Lung (tissue), 12 donors: Measurements from ENCODE around the gene FBXO27. TPM values are rescaled to one million over a fixed set of nuclear protein-coding genes. Genes with fewer than 3 reads are reported as not detected.
A peak's percentile ranks its signal among the peaks of the same experiment; 100 is the strongest.

Experiments
- ATAC-seq: fragments of 200-7000 bp; cut with Tn5 transposase; one replicate; pipeline ENCODE4 v1.9.1; 2020; ENCODE audit warnings: moderate number of reproducible peaks; ENCODE audit not compliant: insufficient read depth, low FRiP score
- DNase-seq, 3 donors: peaks; one replicate each; pipeline ENCODE4 v3.0.0-alpha.2; 2013 to 2017
- H3K27ac ChIP-seq, 2 donors: one replicate each; pipeline ENCODE4 v1.5.1; 2013; ENCODE audit warnings: mild to moderate bottlenecking in 2 of 2, moderate library complexity in 2 of 2, control low read depth in 1 of 2, inconsistent platforms in 1 of 2, low read depth in 1 of 2, low read length in 1 of 2
- H3K27me3 ChIP-seq, 3 donors: one replicate each; pipeline ENCODE4 v1.5.1; 2013; ENCODE audit warnings: low read length in 2 of 3; ENCODE audit not compliant: control insufficient read depth in 3 of 3, insufficient read depth in 3 of 3
- H3K36me3 ChIP-seq, 4 donors: one replicate each; pipeline ENCODE4 v1.5.1; 2013; ENCODE audit warnings: low read length in 4 of 4, mild to moderate bottlenecking in 1 of 4, moderate library complexity in 1 of 4; ENCODE audit not compliant: control insufficient read depth in 4 of 4, insufficient read depth in 4 of 4
- H3K4me1 ChIP-seq, 5 donors: one replicate each; pipeline ENCODE4 v1.5.1; 2013; ENCODE audit warnings: low read length in 5 of 5, mild to moderate bottlenecking in 2 of 5, moderate library complexity in 1 of 5; ENCODE audit not compliant: control insufficient read depth in 5 of 5, insufficient read depth in 5 of 5
- H3K4me3 ChIP-seq: one replicate; pipeline ENCODE4 v1.5.1; 2013; ENCODE audit warnings: mild to moderate bottlenecking, control low read depth, moderate library complexity
- H3K9ac ChIP-seq, 2 donors: one replicate each; pipeline ENCODE4 v1.5.1; 2013; ENCODE audit warnings: low read length in 2 of 2, control low read depth in 1 of 2; ENCODE audit not compliant: insufficient read depth in 1 of 2
- H3K9me3 ChIP-seq, 4 donors: one replicate each; pipeline ENCODE4 v1.5.1; 2013; ENCODE audit warnings: low read length in 3 of 4, mild to moderate bottlenecking in 1 of 4, moderate library complexity in 1 of 4; ENCODE audit not compliant: control insufficient read depth in 4 of 4, insufficient read depth in 3 of 4
- WGBS, 2 donors: extraction: QIAGEN DNeasy Blood & Tissue Kit; methylation state at CpG; one replicate each; pipeline ENCODE4 v1.1.7; 2013; 5-methylcytosine and 5-hydroxymethylcytosine counted together
- polyA plus RNA-seq, 2 donors: library from polyadenylated mRNA; stranded (reverse); fragments of 200-250 nt; gene quantifications; one replicate each; pipeline ENCODE4 v1.2.1, GENCODE V29; 2013
- total RNA-seq, 2 donors: library from RNA; depleted of rRNA in 1 of 2; stranded (reverse); fragments of >200 nt in 1 of 2; gene quantifications; one replicate each; pipeline ENCODE4 v1.2.1, GENCODE V29; 2014 to 2021
- TF ChIP-seq, protein P1 (sequence below): IDR thresholded peaks from 2 replicates; pipeline ENCODE4 v1.5.1; 2012; ENCODE audit warnings: mild to moderate bottlenecking; ENCODE audit errors: control extremely low read depth, extremely low read depth
- donor health status: control.
- donor health status: control.
- donor health status: Bipolar disorder and iron deficiency.
- donor health status: healthy.
- donor health status: DM: yes; HTN: yes; CAD: no.

Gene FBXO27
- total and polyA plus RNA-seq, 4 donors = 2.8 to 18.0 (median 5.6) TPM

DNA sequence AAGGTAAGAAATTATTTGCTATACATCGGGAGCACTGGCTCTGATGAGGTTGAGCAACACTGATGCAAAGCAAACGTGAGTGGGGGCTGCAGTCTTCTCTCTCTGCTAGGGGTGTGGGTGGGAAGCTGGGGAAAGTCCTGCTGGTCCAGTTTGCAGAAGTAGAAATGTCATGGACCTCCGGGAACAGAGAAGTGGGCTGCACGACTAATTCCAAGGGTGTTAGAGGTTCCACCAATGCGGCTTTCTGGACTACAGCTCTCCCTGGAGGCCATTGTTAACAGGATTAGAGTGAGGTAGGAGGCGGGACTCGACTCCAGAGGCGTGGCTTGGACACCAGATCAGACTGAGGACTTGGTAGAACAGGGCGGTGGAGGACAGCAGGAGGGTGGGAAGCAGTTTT is 5.7 kb upstream of the FBXO27 start:
- Histone ChIP-seq H3K4me3 (no peak overlapping the region), H3K4me1 (no peaks in the 10 kb centered on the region), H3K9me3 (no peaks in the 10 kb centered on the region), H3K27ac (no peak overlapping the region), H3K36me3 (no peaks in the 10 kb centered on the region), H3K27me3 (no peaks in the 10 kb centered on the region), H3K9ac (no peak overlapping the region)
- WGBS, 2 donors = 8 to 15% methylated on average over 9 of the region's 9 CpGs
- TF ChIP-seq, protein P1, sequence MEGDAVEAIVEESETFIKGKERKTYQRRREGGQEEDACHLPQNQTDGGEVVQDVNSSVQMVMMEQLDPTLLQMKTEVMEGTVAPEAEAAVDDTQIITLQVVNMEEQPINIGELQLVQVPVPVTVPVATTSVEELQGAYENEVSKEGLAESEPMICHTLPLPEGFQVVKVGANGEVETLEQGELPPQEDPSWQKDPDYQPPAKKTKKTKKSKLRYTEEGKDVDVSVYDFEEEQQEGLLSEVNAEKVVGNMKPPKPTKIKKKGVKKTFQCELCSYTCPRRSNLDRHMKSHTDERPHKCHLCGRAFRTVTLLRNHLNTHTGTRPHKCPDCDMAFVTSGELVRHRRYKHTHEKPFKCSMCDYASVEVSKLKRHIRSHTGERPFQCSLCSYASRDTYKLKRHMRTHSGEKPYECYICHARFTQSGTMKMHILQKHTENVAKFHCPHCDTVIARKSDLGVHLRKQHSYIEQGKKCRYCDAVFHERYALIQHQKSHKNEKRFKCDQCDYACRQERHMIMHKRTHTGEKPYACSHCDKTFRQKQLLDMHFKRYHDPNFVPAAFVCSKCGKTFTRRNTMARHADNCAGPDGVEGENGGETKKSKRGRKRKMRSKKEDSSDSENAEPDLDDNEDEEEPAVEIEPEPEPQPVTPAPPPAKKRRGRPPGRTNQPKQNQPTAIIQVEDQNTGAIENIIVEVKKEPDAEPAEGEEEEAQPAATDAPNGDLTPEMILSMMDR = no peak
- DNase-seq (peak; percentile 40 to 55 (median 55)), ATAC-seq (no peak)

DNA sequence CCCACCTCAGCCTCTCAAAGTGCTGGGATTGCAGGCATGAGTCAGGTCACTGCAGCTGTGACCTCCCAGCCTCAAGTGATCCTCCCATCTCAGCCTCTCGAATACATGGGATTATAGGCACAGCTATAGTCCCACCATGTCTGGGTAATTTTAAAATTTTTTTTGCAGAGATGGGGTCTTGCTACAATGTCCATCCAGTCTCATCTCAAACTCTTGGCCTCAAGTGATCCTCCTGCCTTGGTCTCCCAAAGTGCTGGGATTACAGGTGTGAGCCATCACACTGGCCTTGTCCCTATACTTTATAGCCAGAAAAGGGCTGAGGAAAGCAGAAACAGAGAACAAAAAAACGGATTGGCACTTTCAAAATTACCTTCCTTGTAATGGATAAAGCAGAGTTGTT is 4.8 kb upstream of the FBXO27 start:
- no peaks in the 10 kb centered on the region for H3K9me3 ChIP-seq
- TF ChIP-seq, protein P1 = no peak
- ATAC-seq (no peak), DNase-seq (no peak)
- no peaks in the 10 kb centered on the region for H3K36me3 ChIP-seq
- H3K27ac ChIP-seq = no peak overlapping the region
- no peak overlapping the region for H3K4me3 ChIP-seq
- H3K9ac ChIP-seq = no peak overlapping the region
- no peaks in the 10 kb centered on the region for H3K4me1 ChIP-seq
- no peaks in the 10 kb centered on the region for H3K27me3 ChIP-seq
- WGBS, 2 donors = 51 to 68% methylated on average over 2 of the region's 2 CpGs

GRCh38 chr19:39036581-39036980 is 4.2 kb upstream of the FBXO27 start:
- H3K9ac ChIP-seq = no peak overlapping the region
- TF ChIP-seq, protein P1 = no peak
- no peaks in the 10 kb centered on the region for H3K9me3 ChIP-seq
- no peak for ATAC-seq
- no peak overlapping the region for H3K27ac ChIP-seq
- no peaks in the 10 kb centered on the region for H3K27me3 ChIP-seq
- DNase-seq = no peak
- H3K36me3 ChIP-seq = no peaks in the 10 kb centered on the region
- peaks cover 0 to 4% (median 0%) of the 10 kb centered on the region in 5 donors for H3K4me1 ChIP-seq
- no peak overlapping the region for H3K4me3 ChIP-seq
